Esophagus muscularis mucosa (tissue), 4 donors: Measurements from ENCODE around the gene TLE3. TPM values are rescaled to one million over a fixed set of nuclear protein-coding genes. Genes with fewer than 3 reads are reported as not detected.

ENCODE experiments used
- DNase-seq: peaks from one replicate; pipeline ENCODE4 v3.0.0-alpha.2; 2017; ENCODE audit errors: extremely low spot score
- H3K27ac ChIP-seq, 4 donors: fragments of 200-600 bp; sonication (generic); replicated peaks in 1 of 4; 1 replicate in 3 of 4; 2 replicates in 1 of 4; pipeline ENCODE4 v1.5.1; 2016 to 2019; ENCODE audit warnings: mild to moderate bottlenecking in 1 of 4
- H3K27me3 ChIP-seq, 4 donors: fragments of 200-600 bp; sonication (generic); one replicate each; pipeline versions ENCODE4 v1.5.1 to v1.6.0; 2016 to 2019
- H3K36me3 ChIP-seq, 4 donors: fragments of 200-600 bp; sonication (generic); one replicate each; pipeline ENCODE4 v1.5.1; 2016 to 2019
- H3K4me1 ChIP-seq, 4 donors: fragments of 200-600 bp; sonication (generic); one replicate each; pipeline ENCODE4 v1.5.1; 2016 to 2019
- H3K4me3 ChIP-seq, 4 donors: fragments of 200-600 bp; sonication (generic); 1 replicate in 2 of 4; 2 replicates in 2 of 4; pipeline ENCODE4 v1.5.1; 2016 to 2019; ENCODE audit warnings: mild to moderate bottlenecking in 4 of 4, moderate library complexity in 1 of 4
- H3K9me3 ChIP-seq, 4 donors: fragments of 200-600 bp; sonication (generic); 1 replicate in 3 of 4; 2 replicates in 1 of 4; pipeline ENCODE4 v1.5.1; 2016 to 2019
- EP300 ChIP-seq: sonication (generic); formaldehyde crosslinking; IDR thresholded peaks from one replicate; pipeline ENCODE4 v1.6.1; 2017; ENCODE audit warnings: antibody characterized with exemption
- POLR2A ChIP-seq: fragments of 450-650 bp; IDR thresholded peaks from one replicate; pipeline ENCODE4 v1.6.1; 2017; ENCODE audit warnings: antibody characterized with exemption, moderate library complexity, mild to moderate bottlenecking, low read depth
- POLR2AphosphoS5 ChIP-seq, 2 donors: sonication (generic); formaldehyde crosslinking; IDR thresholded peaks; one replicate each; pipeline ENCODE4 v1.6.1; 2017; ENCODE audit warnings: antibody characterized with exemption in 2 of 2
- WGBS: methylation state at CpG from one replicate; pipeline ENCODE4 v1.1.5; 2018; 5-methylcytosine and 5-hydroxymethylcytosine counted together
- intact Hi-C: fragments of 100-400 bp; cut with DNase I; formaldehyde crosslinking; loops from one replicate; pipeline ENCODE4 v1.15.1; 2023
- total RNA-seq, 4 donors: library from RNA; depleted of rRNA; stranded (reverse); fragments of >200 nt; gene quantifications; one replicate each; pipeline versions ENCODE4 v1.1.0 to v1.2.1, GENCODE V29; 2016
- TF ChIP-seq, protein P1 (sequence below), 3 experiments: fragments of 200-600 bp in 2 of 3; fragments of 450-650 bp in 1 of 3; sonication (generic) in 2 of 3; IDR thresholded peaks; one replicate each; pipeline ENCODE4 v1.5.1; 2017 to 2019; ENCODE audit warnings: antibody characterized with exemption in 3 of 3, mild to moderate bottlenecking in 2 of 3, moderate library complexity in 1 of 3

The TLE3 gene
- total RNA-seq, 4 donors from 2014 or later, result 35.7 to 81.3 (median 59.2) TPM

DNA sequence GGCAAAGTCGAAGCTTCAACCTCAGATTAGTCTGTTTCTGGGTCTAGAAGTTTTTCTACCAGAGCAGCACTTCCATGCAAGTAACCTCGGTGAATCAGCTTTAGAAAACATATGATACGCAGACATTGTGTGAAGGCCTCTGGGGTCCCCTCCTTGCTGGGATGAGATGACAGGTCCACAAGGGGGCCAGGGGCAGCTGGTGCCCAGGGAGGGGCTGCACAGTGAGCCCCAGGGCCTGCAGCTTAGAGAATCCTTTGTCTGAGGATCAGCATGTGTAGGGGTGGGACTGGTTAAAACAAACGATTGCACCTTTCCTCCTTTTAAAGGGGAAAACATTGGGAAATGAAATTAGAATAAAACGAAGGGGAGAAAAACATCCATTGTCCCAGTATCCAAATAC, 47.5 kb upstream of the TLE3 start:
- intact Hi-C loops, result no loop called here

DNA sequence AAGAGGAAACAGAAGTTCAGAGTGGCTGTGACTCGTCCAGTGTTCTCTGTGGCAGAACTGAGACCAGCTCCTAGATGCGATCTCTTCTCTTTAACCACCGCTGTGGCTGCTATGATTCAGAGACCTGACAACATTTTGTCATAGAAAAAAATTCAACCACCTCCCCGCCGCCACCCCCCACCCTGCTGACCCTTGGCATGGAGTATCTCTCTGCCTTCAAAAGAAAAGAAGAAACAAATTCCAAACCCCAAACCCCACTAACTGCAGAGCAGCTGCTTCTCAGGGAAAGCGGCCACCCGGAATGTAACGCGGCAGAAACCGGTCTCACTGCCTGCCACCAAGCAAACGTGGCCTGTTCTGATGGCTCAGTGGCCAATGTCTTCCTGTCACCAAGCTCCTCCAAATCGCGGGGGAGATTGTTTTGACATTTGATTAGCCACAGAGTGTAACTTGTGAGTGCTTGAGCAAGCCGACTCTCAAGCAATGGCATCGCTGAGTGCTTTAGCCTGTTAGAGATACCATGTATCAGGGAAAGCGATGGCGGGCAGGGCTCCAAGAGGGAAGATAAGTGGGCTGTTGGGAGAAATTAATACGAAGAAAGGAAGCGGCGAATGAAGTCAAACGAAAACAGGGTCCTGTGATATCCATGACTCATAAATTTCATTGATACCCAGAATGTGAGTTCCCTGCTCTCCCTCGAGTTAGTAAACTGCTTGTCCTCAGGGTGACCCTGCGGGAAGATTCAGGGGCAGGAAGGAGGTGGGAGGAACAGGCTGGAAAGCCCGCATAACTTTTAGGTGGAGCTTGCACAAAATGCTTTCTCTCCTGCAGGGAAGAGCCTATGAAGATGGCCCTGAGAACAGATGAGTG, 44.8 kb upstream of the TLE3 start:
- Histone ChIP-seq H3K36me3 (no peaks in the 10 kb centered on the region), H3K4me3 (no peak overlapping the region), H3K9me3 (no peaks in the 10 kb centered on the region), H3K27me3 (no peaks in the 10 kb centered on the region), H3K4me1 (peaks cover 21 to 35% (median 29%) of the 10 kb centered on the region in 4 donors), H3K27ac (no peak overlapping the region)
- intact Hi-C loops, result no loop called here
- 70% methylated on average over 22 of the region's 24 CpGs for WGBS
- no peak for DNase-seq
- TF ChIP-seq POLR2AphosphoS5 (IDR thresholded peaks at IDR 0.05), result no peak
- TF ChIP-seq POLR2A, result no peak
- TF ChIP-seq EP300, result no peak
- TF ChIP-seq, protein P1, sequence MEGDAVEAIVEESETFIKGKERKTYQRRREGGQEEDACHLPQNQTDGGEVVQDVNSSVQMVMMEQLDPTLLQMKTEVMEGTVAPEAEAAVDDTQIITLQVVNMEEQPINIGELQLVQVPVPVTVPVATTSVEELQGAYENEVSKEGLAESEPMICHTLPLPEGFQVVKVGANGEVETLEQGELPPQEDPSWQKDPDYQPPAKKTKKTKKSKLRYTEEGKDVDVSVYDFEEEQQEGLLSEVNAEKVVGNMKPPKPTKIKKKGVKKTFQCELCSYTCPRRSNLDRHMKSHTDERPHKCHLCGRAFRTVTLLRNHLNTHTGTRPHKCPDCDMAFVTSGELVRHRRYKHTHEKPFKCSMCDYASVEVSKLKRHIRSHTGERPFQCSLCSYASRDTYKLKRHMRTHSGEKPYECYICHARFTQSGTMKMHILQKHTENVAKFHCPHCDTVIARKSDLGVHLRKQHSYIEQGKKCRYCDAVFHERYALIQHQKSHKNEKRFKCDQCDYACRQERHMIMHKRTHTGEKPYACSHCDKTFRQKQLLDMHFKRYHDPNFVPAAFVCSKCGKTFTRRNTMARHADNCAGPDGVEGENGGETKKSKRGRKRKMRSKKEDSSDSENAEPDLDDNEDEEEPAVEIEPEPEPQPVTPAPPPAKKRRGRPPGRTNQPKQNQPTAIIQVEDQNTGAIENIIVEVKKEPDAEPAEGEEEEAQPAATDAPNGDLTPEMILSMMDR (IDR thresholded peaks at IDR 0.05), result no peak

More for the DNA sequence above, 47.5 kb upstream of the TLE3 start:
- no peaks in the 10 kb centered on the region for H3K9me3 ChIP-seq
- H3K27ac ChIP-seq, result no peak overlapping the region
- peaks cover 23 to 32% (median 25%) of the 10 kb centered on the region in 4 donors for H3K4me1 ChIP-seq
- TF ChIP-seq, protein P1 (IDR thresholded peaks at IDR 0.05), result no peak
- TF ChIP-seq POLR2A, result no peak
- TF ChIP-seq EP300, result no peak
- no peak for TF ChIP-seq POLR2AphosphoS5 (IDR thresholded peaks at IDR 0.05)
- no peak overlapping the region for H3K4me3 ChIP-seq
- 91% methylated on average over 5 of the region's 5 CpGs for WGBS
- no peaks in the 10 kb centered on the region for H3K36me3 ChIP-seq
- no peak for DNase-seq
- H3K27me3 ChIP-seq, result no peaks in the 10 kb centered on the region

DNA sequence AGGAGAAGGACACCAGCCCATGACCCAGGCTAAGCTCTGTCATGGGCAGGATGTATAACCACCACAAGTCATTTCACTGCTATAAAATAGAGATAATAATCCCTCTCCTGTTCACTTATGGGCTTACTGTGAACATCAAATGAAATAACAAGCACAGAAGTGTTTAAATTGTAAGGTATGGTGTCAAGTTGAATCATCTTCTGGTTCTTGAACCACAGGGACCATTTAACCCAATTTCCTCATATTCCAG, 44.3 kb upstream of the TLE3 start:
- H3K9me3 ChIP-seq, result no peaks in the 10 kb centered on the region
- intact Hi-C loops, result no loop called here
- DNase-seq, result no peak
- H3K27ac ChIP-seq, result no peak overlapping the region
- no peaks in the 10 kb centered on the region for H3K27me3 ChIP-seq
- H3K4me1 ChIP-seq, result peaks cover 21 to 35% (median 29%) of the 10 kb centered on the region in 4 donors
- TF ChIP-seq, protein P1 (IDR thresholded peaks at IDR 0.05), result no peak
- no peak for TF ChIP-seq POLR2A
- no peak for TF ChIP-seq POLR2AphosphoS5 (IDR thresholded peaks at IDR 0.05)
- TF ChIP-seq EP300, result no peak
- no peak overlapping the region for H3K4me3 ChIP-seq
- no peaks in the 10 kb centered on the region for H3K36me3 ChIP-seq

DNA sequence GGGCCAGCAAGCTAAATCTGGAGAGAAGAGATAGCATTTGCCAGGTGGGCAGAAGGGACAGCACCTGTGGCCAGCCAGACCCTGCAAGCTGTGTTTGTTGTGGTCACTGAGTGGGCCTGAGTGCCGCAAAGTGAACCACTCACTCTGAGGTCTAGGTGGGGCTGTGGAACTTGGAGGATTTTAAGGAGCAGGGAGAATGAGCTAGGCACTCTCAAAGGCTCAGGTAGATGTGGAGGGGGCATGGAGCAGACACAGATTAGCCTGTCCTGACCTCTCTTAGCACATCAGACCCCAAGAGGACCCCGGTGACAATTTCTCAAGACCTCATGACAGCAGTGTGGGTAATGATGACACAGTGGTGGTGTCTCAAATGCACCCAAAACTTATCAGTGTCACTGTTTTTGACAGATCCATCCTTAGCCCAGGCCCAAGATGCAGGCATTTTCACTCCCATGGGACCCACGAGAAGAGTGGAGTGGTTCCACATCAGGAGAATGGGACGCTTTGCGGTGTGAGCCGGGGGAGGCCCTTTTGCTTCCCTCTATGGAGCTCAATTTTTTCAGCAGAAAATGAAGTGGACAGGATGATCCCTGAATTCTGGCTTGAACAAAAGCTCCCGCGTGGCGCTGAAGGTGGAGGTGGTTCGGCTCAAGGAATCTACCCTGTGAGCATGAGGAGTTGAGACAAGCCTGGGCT, 43.8 kb upstream of the TLE3 start:
- intact Hi-C loops, result no loop called here
- Histone ChIP-seq H3K36me3 (no peaks in the 10 kb centered on the region), H3K27me3 (no peaks in the 10 kb centered on the region), H3K4me3 (peak overlapping the region; percentile 27 to 50 (median 34)), H3K9me3 (no peaks in the 10 kb centered on the region), H3K27ac (no peak overlapping the region), H3K4me1 (peaks cover 21 to 35% (median 29%) of the 10 kb centered on the region in 4 donors)
- WGBS, result 93% methylated on average over 9 of the region's 10 CpGs
- no peak for DNase-seq
- TF ChIP-seq POLR2A, result no peak
- no peak for TF ChIP-seq POLR2AphosphoS5 (IDR thresholded peaks at IDR 0.05)
- TF ChIP-seq, protein P1 (IDR thresholded peaks at IDR 0.05), result peak in 2 of 3 experiments; percentile 1 to 2
- TF ChIP-seq EP300, result no peak
